T-helper 1 cell treated with Interleukin-12 subunit alpha and Interleukin-12 subunit beta and Interleukin-4 antibody, amounts not matched to agents 30 ng/mL and 1 ng/mL, for 36 hours (primary cell): ENCODE data around the gene PLD4. TPM values are rescaled to one million over a fixed set of nuclear protein-coding genes. Genes with fewer than 3 reads are reported as not detected.

ENCODE experiments used
- total RNA-seq: library from RNA; stranded (reverse); gene quantifications from 2 replicates; pipeline ENCODE4 v1.2.3, GENCODE V29; 2022

Gene PLD4
- total RNA-seq, 1 donor from 2014 or later = 0.10 TPM

Other genes with a start within 250 kb of the PLD4 start
- gene INF2, start 235.3 kb upstream of the PLD4 start, total RNA-seq = 132 and 136 TPM in 2 replicates
- 0.66 and 0.80 TPM in 2 replicates for gene ADSS1, start 200.7 kb upstream of the PLD4 start, total RNA-seq
- gene SIVA1, start 171.7 kb upstream of the PLD4 start, total RNA-seq = 90.2 and 93.1 TPM in 2 replicates
- gene AKT1, start 129.1 kb upstream of the PLD4 start, total RNA-seq = 133 and 140 TPM in 2 replicates
- gene ZBTB42, start 123.8 kb upstream of the PLD4 start, total RNA-seq = 5.7 and 6.7 TPM in 2 replicates
- 3.9 and 5.0 TPM in 2 replicates for gene CEP170B, start 59.6 kb upstream of the PLD4 start, total RNA-seq
- 0.07 TPM in 2 replicates for gene AHNAK2, start 53.5 kb downstream of the PLD4 start, total RNA-seq
- gene CLBA1, start 60.9 kb downstream of the PLD4 start, total RNA-seq = 0.63 and 0.69 TPM in 2 replicates
- gene CDCA4, start 96.2 kb downstream of the PLD4 start, total RNA-seq = 47.4 and 54.3 TPM in 2 replicates
- 48.6 and 48.8 TPM in 2 replicates for gene GPR132, start 140.6 kb downstream of the PLD4 start, total RNA-seq
- 7.2 and 7.9 TPM in 2 replicates for gene JAG2, start 243.9 kb downstream of the PLD4 start, total RNA-seq